Stomach (tissue), 9 donors: ENCODE results near the gene RC3H2. TPM values are rescaled to one million over a fixed set of nuclear protein-coding genes. Genes with fewer than 3 reads are reported as not detected.

ENCODE experiments used
- DNase-seq, 2 donors: peaks; one replicate each; pipeline versions ENCODE4 v3.0.0 to v3.0.0-alpha.2; 2013 to 2019
- H3K27ac ChIP-seq, 5 donors: fragments of 200-600 bp in 4 of 5; sonication (generic) in 4 of 5; one replicate each; pipeline ENCODE4 v1.5.1; 2013 to 2019; ENCODE audit warnings: mild to moderate bottlenecking in 1 of 5, moderate library complexity in 1 of 5
- H3K27me3 ChIP-seq, 3 donors: fragments of 200-600 bp; sonication (generic); one replicate each; pipeline ENCODE4 v1.5.1; 2017 to 2019; ENCODE audit warnings: mixed run types in 1 of 3
- H3K36me3 ChIP-seq, 4 donors: fragments of 200-600 bp; sonication (generic); 1 replicate in 3 of 4; 2 replicates in 1 of 4; pipeline ENCODE4 v1.5.1; 2016 to 2019
- H3K4me1 ChIP-seq, 4 donors: fragments of 200-600 bp; sonication (generic); one replicate each; pipeline ENCODE4 v1.5.1; 2016 to 2019
- H3K4me3 ChIP-seq, 4 donors: fragments of 200-600 bp; sonication (generic) in 3 of 4; one replicate each; pipeline ENCODE4 v1.5.1; 2016 to 2019; ENCODE audit warnings: mild to moderate bottlenecking in 1 of 4
- H3K9me3 ChIP-seq, 4 donors: fragments of 200-600 bp; sonication (generic); one replicate each; pipeline ENCODE4 v1.5.1; 2016 to 2019
- CTCF ChIP-seq, 7 experiments: fragments of 450-650 bp in 4 of 7; fragments of 200-600 bp in 3 of 7; sonication (generic) in 3 of 7; IDR thresholded peaks; one replicate each; pipeline ENCODE4 v1.5.1; 2016 to 2019; ENCODE audit warnings: antibody characterized with exemption in 7 of 7, control low read depth in 2 of 7, mild to moderate bottlenecking in 1 of 7
- EP300 ChIP-seq: sonication (generic); formaldehyde crosslinking; IDR thresholded peaks from one replicate; pipeline ENCODE4 v1.6.1; 2017; ENCODE audit warnings: antibody characterized with exemption
- POLR2A ChIP-seq, 4 donors: fragments of 450-650 bp; IDR thresholded peaks; one replicate each; pipeline ENCODE4 v1.6.1; 2016; ENCODE audit warnings: antibody characterized with exemption in 4 of 4, control low read depth in 2 of 4, mild to moderate bottlenecking in 1 of 4, moderate library complexity in 1 of 4
- POLR2AphosphoS5 ChIP-seq, 3 donors: sonication (generic); formaldehyde crosslinking; IDR thresholded peaks; one replicate each; pipeline ENCODE4 v1.6.1; 2016; ENCODE audit warnings: antibody characterized with exemption in 3 of 3
- WGBS, 5 donors: extraction: QIAGEN DNeasy Blood & Tissue Kit in 3 of 5; methylation state at CpG; one replicate each; pipeline versions ENCODE4 v1.1.5 to v1.1.7; 2013 to 2018; 5-methylcytosine and 5-hydroxymethylcytosine counted together
- intact Hi-C: fragments of 100-400 bp; cut with DNase I; formaldehyde crosslinking; loops from one replicate; pipeline ENCODE4 v1.15.1; 2023; ENCODE audit warnings: low total_unique reads
- polyA plus RNA-seq, 3 donors: library from polyadenylated mRNA; stranded (reverse); fragments of 200-250 nt; gene quantifications; one replicate each; pipeline ENCODE4 v1.2.3, GENCODE V29; 2013
- total RNA-seq, 5 donors: library from RNA; depleted of rRNA; stranded (reverse); fragments of >200 nt; gene quantifications; one replicate each; pipeline versions ENCODE4 v1.1.0 to v1.2.3, GENCODE V29; 2014 to 2016
- donor health status: healthy with polysubstance abuse.
- donor health status: Bipolar disorder and iron deficiency.
- donor health status: healthy.

Gene RC3H2
- total and polyA plus RNA-seq, 8 donors = 5.8 to 66.3 (median 22.3) TPM

GRCh38 chr9:122904466-122904822 lies 715 bp downstream of the RC3H2 start:
- DNase-seq = peak in 1 of 2 donors; percentile 41
- 0 to 1% (median 0%) methylated on average over 8 of the region's 8 CpGs for WGBS, 5 donors
- Histone ChIP-seq H3K4me1 (peaks cover 26 to 54% (median 38%) of the 10 kb centered on the region in 4 donors), H3K27me3 (no peaks in the 10 kb centered on the region), H3K36me3 (peaks cover 0 to 11% (median under 1%) of the 10 kb centered on the region in 4 donors), H3K9me3 (no peaks in the 10 kb centered on the region), H3K27ac (peak overlapping the region; percentile 89 to 97 (median 95)), H3K4me3 (peak overlapping the region; percentile 80 to 95 (median 88))
- intact Hi-C loops = no loop called here
- TF ChIP-seq POLR2AphosphoS5 (IDR thresholded peaks at IDR 0.05) = no peak

- H3K4me3 ChIP-seq = peak overlapping the region in 1 of 4 donors; percentile 16
- H3K4me1 ChIP-seq = peaks cover 26 to 78% (median 52%) of the 10 kb centered on the region in 4 donors
Measured at GRCh38 chr9:122900791-122901190, 4.4 kb downstream of the RC3H2 start.

GRCh38 chr9:122897969-122898368 lies 7.2 kb downstream of the RC3H2 start:
- no peak for TF ChIP-seq CTCF (IDR thresholded peaks at IDR 0.05)
- no peak for TF ChIP-seq EP300
- TF ChIP-seq POLR2A (IDR thresholded peaks at IDR 0.05) = no peak
- Histone ChIP-seq H3K9me3 (no peaks in the 10 kb centered on the region), H3K4me1 (peaks cover 12 to 71% (median 49%) of the 10 kb centered on the region in 4 donors), H3K36me3 (peaks cover 4 to 44% (median 37%) of the 10 kb centered on the region in 4 donors), H3K27me3 (no peaks in the 10 kb centered on the region), H3K27ac (no peak overlapping the region), H3K4me3 (no peak overlapping the region)
- 90 to 98% (median 94%) methylated on average over 1 of the region's 1 CpG for WGBS, 5 donors
- DNase-seq = no peak
- intact Hi-C loops = no loop called here

More at GRCh38 chr9:122900791-122901190, 4.4 kb downstream of the RC3H2 start:
- H3K27me3 ChIP-seq = no peaks in the 10 kb centered on the region
- intact Hi-C loops = no loop called here
- DNase-seq = no peak
- H3K9me3 ChIP-seq = no peaks in the 10 kb centered on the region
- WGBS, 5 donors = 40 to 62% (median 51%) methylated on average over 2 of the region's 2 CpGs
- TF ChIP-seq EP300 (no peak), POLR2AphosphoS5 (IDR thresholded peaks at IDR 0.05) (no peak), CTCF (IDR thresholded peaks at IDR 0.05) (no peak), POLR2A (IDR thresholded peaks at IDR 0.05) (no peak)
- H3K36me3 ChIP-seq = peaks cover 0 to 17% (median 12%) of the 10 kb centered on the region in 4 donors
- peak overlapping the region in 2 of 5 donors; percentile 17 to 57 for H3K27ac ChIP-seq

GRCh38 chr9:122888480-122888879 lies 16.7 kb downstream of the RC3H2 start:
- TF ChIP-seq POLR2A (IDR thresholded peaks at IDR 0.05) = no peak
- TF ChIP-seq CTCF (IDR thresholded peaks at IDR 0.05) = no peak
- no peak for TF ChIP-seq POLR2AphosphoS5 (IDR thresholded peaks at IDR 0.05)
- TF ChIP-seq EP300 = no peak
- Histone ChIP-seq H3K4me1 (peaks cover 0 to 5% (median 2%) of the 10 kb centered on the region in 4 donors), H3K27ac (no peak overlapping the region), H3K27me3 (no peaks in the 10 kb centered on the region), H3K9me3 (no peaks in the 10 kb centered on the region), H3K4me3 (no peak overlapping the region), H3K36me3 (peaks cover 36 to 96% (median 86%) of the 10 kb centered on the region in 4 donors)
- intact Hi-C loops = no loop called here
- DNase-seq = no peak
- WGBS, 5 donors = 62 to 93% (median 82%) methylated on average over 3 of the region's 3 CpGs

GRCh38 chr9:122883125-122883524 lies 22.0 kb downstream of the RC3H2 start:
- DNase-seq = no peak
- WGBS, 5 donors = 79 to 93% (median 85%) methylated on average over 2 of the region's 2 CpGs
- Histone ChIP-seq H3K9me3 (no peaks in the 10 kb centered on the region), H3K4me1 (peaks cover 0 to 29% (median 13%) of the 10 kb centered on the region in 4 donors), H3K27me3 (no peaks in the 10 kb centered on the region), H3K4me3 (no peak overlapping the region), H3K27ac (no peak overlapping the region), H3K36me3 (peaks cover 54 to 98% (median 90%) of the 10 kb centered on the region in 4 donors)
- TF ChIP-seq CTCF (IDR thresholded peaks at IDR 0.05) = no peak
- TF ChIP-seq EP300 = no peak
- no peak for TF ChIP-seq POLR2A (IDR thresholded peaks at IDR 0.05)
- TF ChIP-seq POLR2AphosphoS5 (IDR thresholded peaks at IDR 0.05) = no peak
- intact Hi-C loops = no loop called here
